ENCODE data around the gene SLC29A4. TPM values are rescaled to one million over a fixed set of nuclear protein-coding genes. Genes with fewer than 3 reads are reported as not detected.
"Not testable (repeated sequence)": the region's sequence is repeated elsewhere in the genome, so short reads cannot be mapped to it uniquely, and the experiment has no call there.

The SLC29A4 gene
- total RNA-seq, 3 donors from 2014 or later: 0.18 to 0.34 (median 0.24) TPM

- ATAC-seq: no peak
- H3K4me3 Mint-ChIP-seq: no peak overlapping the region
- H3K36me3 Mint-ChIP-seq (ENCODE audit: insufficient read depth): peaks cover 34% of the 10 kb centered on the region
- no peaks in the 10 kb centered on the region for H3K4me1 Mint-ChIP-seq (ENCODE audit: low read depth)
- DNase-seq: no peak
- H3K9me3 Mint-ChIP-seq: peaks cover 9% of the 10 kb centered on the region
- H3K27me3 Mint-ChIP-seq (ENCODE audit: low read depth): no peaks in the 10 kb centered on the region
These were observed 32.1 kb downstream of the SLC29A4 start for GRCh38 chr7:5314864-5315263.

- H3K36me3 Mint-ChIP-seq (ENCODE audit: insufficient read depth): peaks cover 38% of the 10 kb centered on the region
- no peak for DNase-seq
- H3K4me1 Mint-ChIP-seq (ENCODE audit: low read depth): no peaks in the 10 kb centered on the region
- peaks cover 9% of the 10 kb centered on the region for H3K9me3 Mint-ChIP-seq
- no peaks in the 10 kb centered on the region for H3K27me3 Mint-ChIP-seq (ENCODE audit: low read depth)
- no peak overlapping the region for H3K4me3 Mint-ChIP-seq
- no peak for ATAC-seq
These were observed 33.0 kb downstream of the SLC29A4 start for GRCh38 chr7:5315761-5316160.

- H3K4me3 Mint-ChIP-seq; H3K9me3 Mint-ChIP-seq; H3K4me1 Mint-ChIP-seq (ENCODE audit: low read depth); DNase-seq; H3K27me3 Mint-ChIP-seq (ENCODE audit: low read depth); ATAC-seq: not testable (repeated sequence)
- H3K36me3 Mint-ChIP-seq (ENCODE audit: insufficient read depth): peaks cover 43% of the 10 kb centered on the region
These were observed 35.9 kb downstream of the SLC29A4 start for GRCh38 chr7:5318613-5319012.

DNA sequence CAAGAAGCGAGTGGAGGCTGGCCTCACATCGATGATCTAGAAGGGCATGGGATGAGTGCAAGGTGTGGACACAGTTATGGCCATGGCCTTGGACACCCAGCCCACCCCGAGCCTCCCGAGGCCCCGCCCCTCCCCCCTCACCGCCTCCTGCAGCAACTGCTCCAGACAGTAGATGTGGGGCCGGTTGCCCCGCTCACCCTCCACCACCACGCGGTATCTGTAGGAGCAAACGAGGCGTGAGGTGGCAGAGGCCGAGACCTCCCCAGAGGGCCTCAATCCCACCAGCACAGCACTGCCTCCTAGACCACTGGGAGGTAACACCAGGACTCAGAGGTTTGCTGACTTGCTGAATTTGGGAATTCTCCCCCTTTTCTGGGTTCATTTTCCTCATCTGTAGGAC is 37.6 kb downstream of the SLC29A4 start:
- Mint-ChIP-seq H3K4me1 (ENCODE audit: low read depth) (no peaks in the 10 kb centered on the region), H3K9me3 (peaks cover 9% of the 10 kb centered on the region), H3K4me3 (no peak overlapping the region), H3K27me3 (ENCODE audit: low read depth) (no peaks in the 10 kb centered on the region), H3K36me3 (ENCODE audit: insufficient read depth) (peaks cover 43% of the 10 kb centered on the region)
- DNase-seq (no peak), ATAC-seq (no peak)

DNA sequence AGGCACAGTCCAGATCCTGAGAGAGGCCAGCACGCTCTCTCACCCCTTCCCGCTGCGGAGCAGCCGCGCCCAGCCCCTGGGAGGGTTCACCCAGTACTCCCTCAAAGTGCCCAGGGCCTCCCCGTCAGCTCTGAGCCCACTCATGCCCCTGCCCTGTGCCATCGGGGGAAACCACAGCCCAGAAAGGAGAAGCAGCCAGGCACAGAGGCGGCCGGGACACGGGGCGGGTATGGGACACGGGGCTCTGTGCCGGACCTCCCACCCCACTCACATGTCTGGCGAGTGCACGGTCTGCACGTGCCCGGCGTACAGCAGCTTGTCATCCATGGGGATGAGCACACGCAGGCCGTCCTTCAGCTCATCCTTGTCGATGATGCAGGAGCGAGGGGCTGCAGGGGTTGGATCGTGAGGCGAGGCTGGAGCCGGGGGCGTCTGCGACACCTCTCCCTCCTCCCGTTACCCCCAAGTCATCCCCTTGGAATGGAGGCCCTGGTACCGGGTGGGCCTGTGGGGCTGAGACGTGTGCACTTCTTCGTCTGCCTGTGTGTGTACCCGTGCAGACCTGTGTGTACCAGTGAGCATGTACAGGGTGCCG is 38.2 kb downstream of the SLC29A4 start:
- no peak overlapping the region for H3K4me3 Mint-ChIP-seq
- no peak for DNase-seq
- no peaks in the 10 kb centered on the region for H3K27me3 Mint-ChIP-seq (ENCODE audit: low read depth)
- peaks cover 9% of the 10 kb centered on the region for H3K9me3 Mint-ChIP-seq
- H3K36me3 Mint-ChIP-seq (ENCODE audit: insufficient read depth): peaks cover 40% of the 10 kb centered on the region
- ATAC-seq: no peak
- H3K4me1 Mint-ChIP-seq (ENCODE audit: low read depth): no peaks in the 10 kb centered on the region

- Mint-ChIP-seq H3K4me1 (ENCODE audit: low read depth) (peaks cover 3% of the 10 kb centered on the region), H3K4me3 (no peak overlapping the region), H3K36me3 (ENCODE audit: insufficient read depth) (peaks cover 42% of the 10 kb centered on the region), H3K27me3 (ENCODE audit: low read depth) (no peaks in the 10 kb centered on the region), H3K9me3 (peaks cover 9% of the 10 kb centered on the region)
- ATAC-seq: no peak
- no peak for DNase-seq
These were observed 40.1 kb downstream of the SLC29A4 start for GRCh38 chr7:5322621-5323410.

- H3K36me3 Mint-ChIP-seq (ENCODE audit: insufficient read depth): peaks cover 32% of the 10 kb centered on the region
- not testable (repeated sequence) for DNase-seq
These were observed 41.3 kb downstream of the SLC29A4 start for GRCh38 chr7:5323800-5324781.

GRCh38 chr7:5324961-5325360 is 42.2 kb downstream of the SLC29A4 start:
- DNase-seq (no peak), ATAC-seq (no peak)
- H3K4me3 Mint-ChIP-seq: no peak overlapping the region
- H3K27me3 Mint-ChIP-seq (ENCODE audit: low read depth): no peaks in the 10 kb centered on the region
- no peaks in the 10 kb centered on the region for H3K9me3 Mint-ChIP-seq
- H3K4me1 Mint-ChIP-seq (ENCODE audit: low read depth): peaks cover 3% of the 10 kb centered on the region
- peaks cover 23% of the 10 kb centered on the region for H3K36me3 Mint-ChIP-seq (ENCODE audit: insufficient read depth)

More at GRCh38 chr7:5323800-5324781, 41.3 kb downstream of the SLC29A4 start:
- ATAC-seq; H3K4me3 Mint-ChIP-seq; H3K27me3 Mint-ChIP-seq (ENCODE audit: low read depth); H3K4me1 Mint-ChIP-seq (ENCODE audit: low read depth); H3K9me3 Mint-ChIP-seq: not testable (repeated sequence)

GRCh38 chr7:5330288-5330687 is 47.5 kb downstream of the SLC29A4 start:
- no peaks in the 10 kb centered on the region for H3K9me3 Mint-ChIP-seq
- ATAC-seq (no peak), DNase-seq (no peak)
- peaks cover 21% of the 10 kb centered on the region for H3K4me1 Mint-ChIP-seq (ENCODE audit: low read depth)
- no peaks in the 10 kb centered on the region for H3K27me3 Mint-ChIP-seq (ENCODE audit: low read depth)
- H3K36me3 Mint-ChIP-seq (ENCODE audit: insufficient read depth): peaks cover 23% of the 10 kb centered on the region
- no peak overlapping the region for H3K4me3 Mint-ChIP-seq

- Mint-ChIP-seq H3K27me3 (ENCODE audit: low read depth) (no peaks in the 10 kb centered on the region), H3K4me1 (ENCODE audit: low read depth) (peaks cover 18% of the 10 kb centered on the region), H3K36me3 (ENCODE audit: insufficient read depth) (peaks cover 38% of the 10 kb centered on the region), H3K4me3 (no peak overlapping the region), H3K9me3 (peaks cover 10% of the 10 kb centered on the region)
- DNase-seq: no peak
- no peak for ATAC-seq
These were observed 49.8 kb downstream of the SLC29A4 start for GRCh38 chr7:5332579-5332978.

GRCh38 chr7:5333121-5334045 is 50.6 kb downstream of the SLC29A4 start:
- H3K9me3 Mint-ChIP-seq: peaks cover 10% of the 10 kb centered on the region
- peaks cover 18% of the 10 kb centered on the region for H3K4me1 Mint-ChIP-seq (ENCODE audit: low read depth)
- ATAC-seq (no peak), DNase-seq (no peak)
- H3K4me3 Mint-ChIP-seq: no peak overlapping the region
- peaks cover 44% of the 10 kb centered on the region for H3K36me3 Mint-ChIP-seq (ENCODE audit: insufficient read depth)
- no peaks in the 10 kb centered on the region for H3K27me3 Mint-ChIP-seq (ENCODE audit: low read depth)

DNA sequence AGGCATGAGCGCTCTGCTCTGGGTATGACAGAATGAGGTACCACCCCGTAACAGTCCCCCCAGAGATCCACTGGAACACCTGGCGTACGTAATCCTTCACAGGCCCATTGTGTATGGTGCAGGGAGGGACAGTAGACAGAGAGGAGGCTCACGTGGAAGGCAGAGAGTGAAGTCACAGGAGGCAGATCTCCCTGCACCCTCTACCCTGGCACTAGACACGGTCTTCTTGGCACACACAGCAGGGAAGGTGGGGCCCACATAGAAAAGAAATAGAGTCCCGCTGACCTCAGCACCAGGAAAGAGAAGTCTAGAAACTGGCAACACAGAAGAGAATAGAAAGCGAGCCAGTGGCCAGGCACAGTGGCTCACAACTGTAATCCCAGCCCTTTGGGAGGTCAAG is 51.9 kb downstream of the SLC29A4 start:
- no peak overlapping the region for H3K4me3 Mint-ChIP-seq
- H3K27me3 Mint-ChIP-seq (ENCODE audit: low read depth): no peaks in the 10 kb centered on the region
- ATAC-seq: no peak
- H3K36me3 Mint-ChIP-seq (ENCODE audit: insufficient read depth): peaks cover 47% of the 10 kb centered on the region
- H3K4me1 Mint-ChIP-seq (ENCODE audit: low read depth): peaks cover 18% of the 10 kb centered on the region
- DNase-seq: no peak
- peaks cover 10% of the 10 kb centered on the region for H3K9me3 Mint-ChIP-seq

- Mint-ChIP-seq H3K36me3 (ENCODE audit: insufficient read depth) (peaks cover 50% of the 10 kb centered on the region), H3K27me3 (ENCODE audit: low read depth) (no peaks in the 10 kb centered on the region), H3K4me1 (ENCODE audit: low read depth) (peaks cover 4% of the 10 kb centered on the region), H3K9me3 (peaks cover 10% of the 10 kb centered on the region), H3K4me3 (no peak overlapping the region)
- DNase-seq (no peak), ATAC-seq (no peak)
These were observed 54.3 kb downstream of the SLC29A4 start for GRCh38 chr7:5337047-5337446.

All from activated T-cell treated with anti-CD3 and anti-CD28 coated beads, Interleukin-2, amount 50 U/mL, for 4 hours (primary cell).